GM23248 (cell line): ENCODE measurements around the gene SDK2.

Experiments used
- EZH2 ChIP-seq: fragments of 200-600 bp; sonication (generic); IDR thresholded peaks from 2 replicates; pipeline ENCODE4 v1.6.1; 2018; ENCODE audit warnings: antibody characterized with exemption, mild to moderate bottlenecking; ENCODE audit not compliant: insufficient read depth, poor library complexity, severe bottlenecking
- EZH2phosphoT487 ChIP-seq: fragments of 200-600 bp; sonication (generic); IDR thresholded peaks from 2 replicates; pipeline ENCODE4 v1.6.1; 2018; ENCODE audit warnings: antibody characterized with exemption, moderate library complexity, mild to moderate bottlenecking, low read depth; ENCODE audit not compliant: insufficient read depth

DNA sequence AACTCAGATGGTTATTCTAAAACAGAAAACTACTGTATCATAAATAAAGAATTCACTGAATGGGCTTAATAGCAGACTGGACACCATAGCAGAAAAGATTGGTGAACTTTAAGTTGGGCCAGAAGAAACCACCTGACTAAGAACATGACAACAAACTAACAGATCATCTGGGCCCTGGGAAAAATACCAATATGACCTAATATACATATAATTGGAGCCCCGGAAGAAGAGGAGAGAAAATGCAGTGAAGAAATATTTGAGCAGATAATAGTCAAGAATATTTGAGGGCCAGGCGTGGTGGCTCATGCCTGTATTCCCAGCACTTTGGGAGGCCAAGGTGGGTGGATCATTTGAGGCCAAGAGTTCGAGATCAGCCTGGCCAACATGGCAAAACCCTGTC lies 25.5 kb upstream of the SDK2 start:
- TF ChIP-seq EZH2phosphoT487 (no peak), EZH2 (no peak)
